Transverse colon (tissue), 4 donors: ENCODE measurements around the gene ZBTB12. TPM values are rescaled to one million over a fixed set of nuclear protein-coding genes. Genes with fewer than 3 reads are reported as not detected.

ENCODE experiments used
- DNase-seq: peaks from one replicate; pipeline ENCODE4 v3.0.0-alpha.2; 2019
- H3K27ac ChIP-seq, 4 donors: fragments of 200-600 bp; sonication (generic); 2 replicates each; pipeline ENCODE4 v1.5.1; 2016 to 2018; ENCODE audit warnings: inconsistent platforms in 4 of 4
- H3K27me3 ChIP-seq: fragments of 200-600 bp; sonication (generic); 2 replicates; pipeline ENCODE4 v1.5.1; 2017; ENCODE audit warnings: inconsistent platforms
- H3K36me3 ChIP-seq, 4 donors: fragments of 200-600 bp; sonication (generic); 2 replicates each; pipeline ENCODE4 v1.5.1; 2017 to 2019; ENCODE audit warnings: inconsistent platforms in 4 of 4
- H3K4me1 ChIP-seq, 4 donors: fragments of 200-600 bp; sonication (generic); 2 replicates each; pipeline ENCODE4 v1.5.1; 2017 to 2020; ENCODE audit warnings: inconsistent platforms in 4 of 4
- H3K4me3 ChIP-seq, 4 donors: fragments of 200-600 bp; sonication (generic); 1 replicate in 1 of 4; 2 replicates in 3 of 4; pipeline versions ENCODE4 v1.5.1 to v1.6.1; 2017 to 2019; ENCODE audit warnings: inconsistent platforms in 4 of 4
- H3K9me3 ChIP-seq, 2 donors: fragments of 200-600 bp; sonication (generic); 2 replicates each; pipeline ENCODE4 v1.5.1; 2017 to 2019; ENCODE audit warnings: inconsistent platforms in 2 of 2
- CTCF ChIP-seq, 5 experiments: fragments of 200-600 bp in 3 of 5; fragments of 450-650 bp in 2 of 5; sonication (generic) in 3 of 5; IDR thresholded peaks; 1 replicate in 2 of 5; 2 replicates in 3 of 5; pipeline ENCODE4 v1.5.1; 2016 to 2017; ENCODE audit warnings: antibody characterized with exemption in 5 of 5, inconsistent platforms in 3 of 5, mild to moderate bottlenecking in 2 of 5, moderate library complexity in 1 of 5
- EP300 ChIP-seq: sonication (generic); formaldehyde crosslinking; IDR thresholded peaks from one replicate; pipeline ENCODE4 v1.6.1; 2017; ENCODE audit warnings: antibody characterized with exemption, low read depth
- POLR2A ChIP-seq: fragments of 450-650 bp; IDR thresholded peaks from one replicate; pipeline ENCODE4 v1.6.1; 2016; ENCODE audit warnings: antibody characterized with exemption, mild to moderate bottlenecking, moderate library complexity
- POLR2AphosphoS5 ChIP-seq, 3 donors: sonication (generic); formaldehyde crosslinking; IDR thresholded peaks; one replicate each; pipeline ENCODE4 v1.6.1; 2016; ENCODE audit warnings: antibody characterized with exemption in 3 of 3
- WGBS, 2 donors: methylation state at CpG; one replicate each; pipeline ENCODE4 v1.1.5; 2018; ENCODE audit warnings: low coverage in 1 of 2; 5-methylcytosine and 5-hydroxymethylcytosine counted together
- in situ Hi-C, 4 donors: fragments of 200-750 bp; cut with MboI; loops; one replicate each; pipeline versions ENCODE4 v1.15.0 to v1.15.1; 2017; ENCODE audit warnings: low sequenced_read_pairs in 3 of 4, low pct_ligation_motif_present in 1 of 4, low pct_unique_long_range_greater_than_20kb in 1 of 4
- intact Hi-C: fragments of 100-400 bp; cut with DNase I; formaldehyde crosslinking; loops from one replicate; pipeline ENCODE4 v1.15.1; 2023; ENCODE audit warnings: low total_unique reads
- total RNA-seq, 4 donors: library from RNA; depleted of rRNA; stranded (reverse); fragments of >200 nt; gene quantifications; one replicate each; pipeline ENCODE4 v1.1.0, GENCODE V29; 2016

ZBTB12 gene
- total RNA-seq, 4 donors from 2014 or later, result 0.14 to 1.3 (median 0.77) TPM

- Histone ChIP-seq H3K4me1 (peaks cover 14 to 47% (median 34%) of the 10 kb centered on the region in 4 donors), H3K27ac (peak overlapping the region; percentile 90 to 94 (median 92)), H3K27me3 (no peaks in the 10 kb centered on the region), H3K9me3 (no peaks in the 10 kb centered on the region), H3K4me3 (peak overlapping the region; percentile 93 to 99 (median 96)), H3K36me3 (no peaks in the 10 kb centered on the region)
- WGBS, 2 donors, result 19 to 30% methylated on average over 3 to 8 of the region's 8 CpGs
- DNase-seq, result peak; percentile 41
- TF ChIP-seq CTCF (IDR thresholded peaks at IDR 0.05) (peak in 1 of 5 experiments; percentile 17), POLR2AphosphoS5 (IDR thresholded peaks at IDR 0.05) (peak; percentile 47 to 59 (median 52)), EP300 (no peak)
- intact Hi-C loops (no loop called here), in situ Hi-C loops (no loop called here)
Observed at GRCh38 chr6:31898383-31899011, 3.4 kb downstream of the ZBTB12 start.

GRCh38 chr6:31897612-31898382 lies 4.1 kb downstream of the ZBTB12 start, which contains the start of gene EHMT2:
Gene EHMT2, minus strand, starts transcription at chr6:31897698. Its CDS starts 21 bp downstream, at chr6:31897677.
- in situ Hi-C loops (no loop called here), intact Hi-C loops (no loop called here)
- Histone ChIP-seq H3K27me3 (no peaks in the 10 kb centered on the region), H3K4me3 (peak within 1 kb of the TSS; percentile 93 to 99 (median 98)), H3K27ac (peak within 1 kb of the TSS; percentile 90 to 94 (median 92)), H3K9me3 (no peaks in the 10 kb centered on the region), H3K4me1 (peaks cover 14 to 42% (median 29%) of the 10 kb centered on the region in 4 donors), H3K36me3 (no peaks in the 10 kb centered on the region)
- peak; percentile 89 for DNase-seq
- TF ChIP-seq EP300 (no peak), POLR2AphosphoS5 (IDR thresholded peaks at IDR 0.05) (peak; percentile 81 to 85 (median 82)), CTCF (IDR thresholded peaks at IDR 0.05) (no peak), POLR2A (peak; percentile 51)
- WGBS, 2 donors, result 1% methylated on average over 25 of the region's 49 CpGs; no CpG with 5 or more reads in 1 of the 2 donors

- H3K27ac ChIP-seq, result peak overlapping the region; percentile 90 to 94 (median 92)
- in situ Hi-C loops (no loop called here), intact Hi-C loops (no loop called here)
- H3K4me3 ChIP-seq, result peak overlapping the region; percentile 93 to 99 (median 98)
- H3K9me3 ChIP-seq, result no peaks in the 10 kb centered on the region
- H3K4me1 ChIP-seq, result peaks cover 14 to 37% (median 25%) of the 10 kb centered on the region in 4 donors
- WGBS, 2 donors, result 1% methylated on average over 6 of the region's 62 CpGs; no CpG with 5 or more reads in 1 of the 2 donors
- TF ChIP-seq POLR2AphosphoS5 (IDR thresholded peaks at IDR 0.05), result no peak
- TF ChIP-seq EP300, result no peak
- no peak for TF ChIP-seq POLR2A
- TF ChIP-seq CTCF (IDR thresholded peaks at IDR 0.05), result no peak
- no peaks in the 10 kb centered on the region for H3K36me3 ChIP-seq
- no peak for DNase-seq
- no peaks in the 10 kb centered on the region for H3K27me3 ChIP-seq
Observed at GRCh38 chr6:31896856-31897611, 4.9 kb downstream of the ZBTB12 start.

- Histone ChIP-seq H3K9me3 (no peaks in the 10 kb centered on the region), H3K27me3 (no peaks in the 10 kb centered on the region), H3K4me3 (peak overlapping the region; percentile 93 to 99 (median 98)), H3K4me1 (peaks cover 14 to 37% (median 25%) of the 10 kb centered on the region in 4 donors), H3K27ac (peak overlapping the region; percentile 90 to 94 (median 92)), H3K36me3 (no peaks in the 10 kb centered on the region)
- intact Hi-C loops, result no loop called here
- 47% methylated on average over 4 of the region's 4 CpGs; no CpG with 5 or more reads in 1 of the 2 donors for WGBS, 2 donors
- DNase-seq, result no peak
- in situ Hi-C loops, result no loop called here
- TF ChIP-seq EP300 (no peak), CTCF (IDR thresholded peaks at IDR 0.05) (no peak), POLR2AphosphoS5 (IDR thresholded peaks at IDR 0.05) (no peak), POLR2A (no peak)
Observed at GRCh38 chr6:31896493-31896855, 5.4 kb downstream of the ZBTB12 start.
